ENCODE data around the gene NEURL1B.

The NEURL1B gene

DNA sequence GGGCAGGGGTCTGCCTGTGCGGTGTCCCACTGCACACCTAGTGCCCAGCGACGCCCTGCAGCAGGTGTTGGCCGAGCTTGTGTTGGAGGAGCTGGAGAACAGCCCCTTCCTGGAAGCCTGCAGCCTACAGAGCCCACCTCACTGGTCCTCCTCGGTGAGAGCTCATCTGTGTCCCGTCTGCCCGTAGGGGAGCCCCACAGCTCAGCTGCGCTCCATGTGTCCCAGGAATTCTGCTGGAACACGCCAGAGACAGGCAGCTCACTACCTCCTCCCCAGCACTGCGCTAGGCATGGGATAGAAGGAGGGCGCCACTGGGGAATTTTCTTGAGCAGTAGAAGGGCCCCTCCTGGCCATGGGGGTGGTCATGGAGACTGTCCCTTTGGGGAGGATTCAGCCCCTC is 85.9 kb downstream of the NEURL1B start:
- TF ChIP-seq, protein P1, sequence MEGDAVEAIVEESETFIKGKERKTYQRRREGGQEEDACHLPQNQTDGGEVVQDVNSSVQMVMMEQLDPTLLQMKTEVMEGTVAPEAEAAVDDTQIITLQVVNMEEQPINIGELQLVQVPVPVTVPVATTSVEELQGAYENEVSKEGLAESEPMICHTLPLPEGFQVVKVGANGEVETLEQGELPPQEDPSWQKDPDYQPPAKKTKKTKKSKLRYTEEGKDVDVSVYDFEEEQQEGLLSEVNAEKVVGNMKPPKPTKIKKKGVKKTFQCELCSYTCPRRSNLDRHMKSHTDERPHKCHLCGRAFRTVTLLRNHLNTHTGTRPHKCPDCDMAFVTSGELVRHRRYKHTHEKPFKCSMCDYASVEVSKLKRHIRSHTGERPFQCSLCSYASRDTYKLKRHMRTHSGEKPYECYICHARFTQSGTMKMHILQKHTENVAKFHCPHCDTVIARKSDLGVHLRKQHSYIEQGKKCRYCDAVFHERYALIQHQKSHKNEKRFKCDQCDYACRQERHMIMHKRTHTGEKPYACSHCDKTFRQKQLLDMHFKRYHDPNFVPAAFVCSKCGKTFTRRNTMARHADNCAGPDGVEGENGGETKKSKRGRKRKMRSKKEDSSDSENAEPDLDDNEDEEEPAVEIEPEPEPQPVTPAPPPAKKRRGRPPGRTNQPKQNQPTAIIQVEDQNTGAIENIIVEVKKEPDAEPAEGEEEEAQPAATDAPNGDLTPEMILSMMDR (IDR thresholded peaks at IDR 0.05) = no peak
- H3K27me3 Mint-ChIP-seq (ENCODE audit: low read depth, poor library complexity) = peaks cover 51% of the 10 kb centered on the region
- H3K27ac Mint-ChIP-seq = no peak overlapping the region
- H3K4me1 Mint-ChIP-seq = peaks cover 29% of the 10 kb centered on the region
- H3K36me3 Mint-ChIP-seq (ENCODE audit: low read depth) = no peaks in the 10 kb centered on the region
- H3K9me3 Mint-ChIP-seq = no peaks in the 10 kb centered on the region
- DNase-seq = no peak
- H3K4me3 Mint-ChIP-seq = no peak overlapping the region

DNA sequence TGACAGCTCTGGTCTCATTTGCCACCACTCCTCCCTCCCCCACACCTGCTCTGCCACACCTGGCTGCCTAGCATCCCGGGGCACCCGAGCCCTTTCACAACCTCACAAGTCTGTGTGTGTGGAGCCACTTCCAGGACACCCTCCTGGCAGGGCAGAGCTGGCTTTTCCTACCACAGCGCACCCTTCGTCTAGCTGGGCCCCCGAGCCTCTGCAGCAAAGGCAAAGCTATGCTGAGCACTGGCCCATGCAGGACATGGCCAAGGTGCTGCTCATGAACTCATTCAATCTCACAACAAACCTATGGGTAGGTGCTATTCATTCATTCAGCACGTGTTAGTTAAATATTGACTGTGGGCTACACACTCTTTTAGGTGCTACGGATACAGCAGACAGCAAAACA is 86.5 kb downstream of the NEURL1B start:
- Mint-ChIP-seq H3K27ac (no peak overlapping the region), H3K4me1 (peaks cover 26% of the 10 kb centered on the region), H3K27me3 (ENCODE audit: low read depth, poor library complexity) (peaks cover 51% of the 10 kb centered on the region), H3K4me3 (no peak overlapping the region), H3K36me3 (ENCODE audit: low read depth) (no peaks in the 10 kb centered on the region), H3K9me3 (no peaks in the 10 kb centered on the region)
- TF ChIP-seq, protein P1 (IDR thresholded peaks at IDR 0.05) = no peak
- DNase-seq = no peak

DNA sequence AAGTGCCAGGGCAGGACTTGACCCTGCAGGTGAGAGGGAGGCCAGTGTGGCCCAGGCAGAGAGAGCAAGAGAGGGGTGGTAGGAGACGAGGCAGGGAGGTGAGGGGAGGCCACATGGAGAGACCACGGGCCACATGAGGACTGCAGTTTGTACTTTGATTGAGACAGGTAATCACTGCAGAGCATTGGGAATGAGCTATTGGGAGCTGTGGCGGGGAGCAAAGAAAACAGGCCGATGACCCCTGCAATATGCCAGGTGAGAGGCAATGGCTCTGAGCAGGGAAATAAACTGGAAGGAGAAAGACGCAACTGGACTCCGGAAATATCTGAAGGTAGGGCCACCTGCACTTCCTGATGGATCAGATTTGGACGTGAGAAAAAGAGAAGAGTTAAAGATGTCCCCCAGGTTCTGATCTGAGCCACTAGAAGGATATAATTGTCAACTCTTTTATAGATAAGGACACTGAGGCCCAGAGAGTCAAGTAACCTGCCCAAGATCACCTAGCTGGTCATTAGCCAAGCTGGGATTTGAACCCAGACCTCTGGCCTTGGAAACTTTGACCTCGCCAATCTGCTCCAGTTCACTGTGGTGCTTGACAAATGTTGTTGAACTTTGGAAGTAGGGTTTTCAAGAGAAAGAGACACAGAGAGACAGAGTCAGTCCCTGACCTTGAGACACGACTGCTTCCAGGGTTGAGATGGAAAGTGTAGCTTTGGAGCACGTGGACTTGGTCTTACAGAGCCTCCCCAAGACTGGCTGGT is 87.6 kb downstream of the NEURL1B start:
- no peak for DNase-seq
- H3K36me3 Mint-ChIP-seq (ENCODE audit: low read depth) = no peaks in the 10 kb centered on the region
- TF ChIP-seq, protein P1 (IDR thresholded peaks at IDR 0.05) = no peak
- peaks cover 33% of the 10 kb centered on the region for H3K4me1 Mint-ChIP-seq
- H3K9me3 Mint-ChIP-seq = no peaks in the 10 kb centered on the region
- H3K27me3 Mint-ChIP-seq (ENCODE audit: low read depth, poor library complexity) = peaks cover 43% of the 10 kb centered on the region
- H3K4me3 Mint-ChIP-seq = no peak overlapping the region
- no peak overlapping the region for H3K27ac Mint-ChIP-seq

DNA sequence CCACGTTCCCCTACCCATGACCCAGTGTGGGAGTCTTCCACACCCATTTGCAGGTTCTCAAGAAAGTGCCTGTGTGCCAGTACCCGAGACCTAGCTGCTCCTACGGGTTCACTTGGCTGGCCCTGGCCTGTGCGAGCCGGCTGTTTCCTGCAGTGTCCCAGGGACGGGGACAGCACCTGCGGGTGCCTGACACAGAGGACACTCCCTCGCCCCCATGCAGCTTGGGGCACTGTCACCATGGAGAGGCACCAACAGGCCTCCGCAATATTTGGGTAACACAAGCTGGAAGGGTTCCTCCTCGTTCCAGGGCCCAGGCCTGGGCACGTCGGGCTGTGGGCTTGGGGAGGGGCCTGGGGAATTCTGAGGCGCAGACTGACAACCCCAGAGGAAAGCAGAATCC is 88.5 kb downstream of the NEURL1B start:
- Mint-ChIP-seq H3K27ac (no peak overlapping the region), H3K9me3 (no peaks in the 10 kb centered on the region), H3K4me3 (no peak overlapping the region), H3K27me3 (ENCODE audit: low read depth, poor library complexity) (peaks cover 39% of the 10 kb centered on the region), H3K36me3 (ENCODE audit: low read depth) (no peaks in the 10 kb centered on the region), H3K4me1 (peaks cover 36% of the 10 kb centered on the region)
- no peak for DNase-seq
- TF ChIP-seq, protein P1 (IDR thresholded peaks at IDR 0.05) = no peak

DNA sequence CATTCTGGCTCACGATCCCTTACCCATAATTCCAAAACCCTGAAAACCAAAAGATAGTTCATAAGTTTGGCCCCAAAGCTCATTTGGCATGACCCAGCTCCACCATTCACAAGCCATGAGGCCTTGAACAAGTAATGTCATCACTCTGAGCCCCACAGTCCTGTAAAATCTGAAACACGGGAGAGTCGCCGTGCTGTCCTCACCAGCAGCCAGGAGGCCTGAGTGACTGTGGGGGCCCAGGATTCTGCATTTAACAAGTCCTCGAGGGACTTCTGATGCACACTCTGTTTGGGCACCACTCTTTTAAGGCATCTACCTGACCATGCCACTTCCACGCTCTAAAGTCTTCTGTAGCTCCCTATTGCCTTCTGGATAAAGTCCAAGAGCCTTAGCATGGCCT is 89.2 kb downstream of the NEURL1B start:
- Mint-ChIP-seq H3K4me1 (peaks cover 36% of the 10 kb centered on the region), H3K9me3 (no peaks in the 10 kb centered on the region), H3K36me3 (ENCODE audit: low read depth) (no peaks in the 10 kb centered on the region), H3K27me3 (ENCODE audit: low read depth, poor library complexity) (peaks cover 36% of the 10 kb centered on the region), H3K4me3 (no peak overlapping the region), H3K27ac (no peak overlapping the region)
- TF ChIP-seq, protein P1 (IDR thresholded peaks at IDR 0.05) = no peak
- no peak for DNase-seq

Measured in nephron progenitor cell (in vitro differentiated cells).